ENCODE data around the gene SERPINE3. TPM values are rescaled to one million over a fixed set of nuclear protein-coding genes. Genes with fewer than 3 reads are reported as not detected.

SERPINE3 gene
- total RNA-seq, 1 donor from 2014 or later = not detected

DNA sequence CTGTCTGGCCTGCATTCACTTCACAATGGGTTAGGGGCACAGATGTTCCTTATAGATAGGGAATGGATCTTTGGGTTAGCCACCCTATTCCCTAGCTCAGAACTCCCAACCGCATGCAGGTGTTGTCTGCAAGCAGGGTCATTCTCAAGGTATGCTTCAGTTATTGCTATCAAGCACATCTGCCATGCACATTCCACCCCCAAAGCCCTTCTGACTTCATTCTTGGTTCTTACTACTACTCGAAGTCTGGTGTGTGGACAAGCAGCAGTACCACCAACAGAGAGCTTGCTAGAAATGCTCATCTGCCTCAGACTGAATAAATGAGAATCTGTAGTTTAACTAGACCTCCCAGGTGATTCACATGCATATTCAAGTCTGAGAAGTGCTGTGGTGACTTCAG, 31.3 kb downstream of the SERPINE3 start:
- DNase-seq (ENCODE audit: low read depth) = no peak
- no peak for TF ChIP-seq CTCF (conservative IDR thresholded peaks at IDR 0.05; ENCODE audit: low read depth, low read length)
- H3K4me3 ChIP-seq (ENCODE audit: low read depth, low read length) = no peak overlapping the region

GRCh38 chr13:51371768-51372399, 32.4 kb downstream of the SERPINE3 start:
- DNase-seq (ENCODE audit: low read depth) = no peak
- H3K4me3 ChIP-seq (ENCODE audit: low read depth, low read length) = no peak overlapping the region
- no peak for TF ChIP-seq CTCF (conservative IDR thresholded peaks at IDR 0.05; ENCODE audit: low read depth, low read length)

DNA sequence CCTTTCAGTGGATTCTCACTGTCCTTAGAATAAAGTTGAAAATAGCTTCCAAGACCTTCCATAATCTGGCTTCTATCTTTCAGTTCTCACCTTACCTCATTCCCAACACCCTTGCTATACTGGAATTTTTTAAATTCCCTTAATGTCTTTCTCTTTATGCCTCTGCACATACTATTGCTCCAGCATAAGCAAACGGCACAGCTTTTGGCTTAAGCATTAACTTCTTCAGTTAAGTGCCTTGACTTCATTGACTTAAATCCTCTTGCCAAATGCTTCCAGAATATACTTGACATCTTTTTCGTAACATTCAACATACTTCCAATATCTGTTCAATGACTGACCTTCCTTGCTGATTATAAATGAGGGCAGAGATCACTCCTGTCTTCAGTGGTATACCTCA, 34.0 kb downstream of the SERPINE3 start:
- no peak for TF ChIP-seq CTCF (conservative IDR thresholded peaks at IDR 0.05; ENCODE audit: low read depth, low read length)
- H3K4me3 ChIP-seq (ENCODE audit: low read depth, low read length) = no peak overlapping the region
- no peak for DNase-seq (ENCODE audit: low read depth)

DNA sequence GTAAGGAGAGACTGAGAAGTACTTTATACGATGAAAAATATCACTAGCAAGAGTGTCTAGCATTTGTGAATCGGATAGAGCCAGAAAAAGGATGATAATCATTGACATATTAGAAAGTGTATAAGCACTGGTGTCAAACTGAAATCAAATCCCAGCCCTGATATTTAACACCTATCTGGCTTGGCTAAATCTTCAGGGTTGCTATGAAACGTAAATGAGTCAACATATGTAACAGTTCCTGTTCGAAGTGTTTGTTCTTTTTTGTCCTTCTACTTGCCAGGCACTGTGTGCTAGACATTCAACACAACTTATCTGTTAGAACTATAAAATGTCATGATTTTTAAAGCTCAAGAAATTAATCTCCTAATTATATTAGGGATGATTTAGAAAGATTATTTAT, 40.8 kb downstream of the SERPINE3 start:
- no peak overlapping the region for H3K4me3 ChIP-seq (ENCODE audit: low read depth, low read length)
- no peak for DNase-seq (ENCODE audit: low read depth)
- TF ChIP-seq CTCF (conservative IDR thresholded peaks at IDR 0.05; ENCODE audit: low read depth, low read length) = no peak

- no peak for DNase-seq (ENCODE audit: low read depth)
- H3K4me3 ChIP-seq (ENCODE audit: low read depth, low read length) = no peak overlapping the region
- no peak for TF ChIP-seq CTCF (conservative IDR thresholded peaks at IDR 0.05; ENCODE audit: low read depth, low read length)
Measured at GRCh38 chr13:51385114-51385513, 45.6 kb downstream of the SERPINE3 start.

- H3K4me3 ChIP-seq (ENCODE audit: low read depth, low read length) = no peak overlapping the region
- DNase-seq (ENCODE audit: low read depth) = no peak
- no peak for TF ChIP-seq CTCF (conservative IDR thresholded peaks at IDR 0.05; ENCODE audit: low read depth, low read length)
Measured at GRCh38 chr13:51394724-51395123, 55.2 kb downstream of the SERPINE3 start.

- no peak overlapping the region for H3K4me3 ChIP-seq (ENCODE audit: low read depth, low read length)
- no peak for TF ChIP-seq CTCF (conservative IDR thresholded peaks at IDR 0.05; ENCODE audit: low read depth, low read length)
- DNase-seq (ENCODE audit: low read depth) = no peak
Measured at GRCh38 chr13:51396352-51396751, 56.9 kb downstream of the SERPINE3 start.
